Trophoblast cell (in vitro differentiated cells and primary cell): Measurements from ENCODE around the gene CORO7.
A peak's percentile ranks its signal among the peaks of the same experiment; 100 is the strongest.

Experiments used
- DNase-seq, 2 donors: peaks; one replicate each; pipeline ENCODE4 v3.0.0-alpha.2; 2016
- H2AFZ ChIP-seq: 2 replicates; pipeline ENCODE4 v1.6.1; 2013; ENCODE audit warnings: low read length, moderate library complexity, mild to moderate bottlenecking; ENCODE audit not compliant: insufficient read depth, poor library complexity
- H2AK5ac ChIP-seq: 2 replicates; pipeline ENCODE4 v1.6.1; 2013; ENCODE audit warnings: mild to moderate bottlenecking, low read length
- H2BK120ac ChIP-seq: 2 replicates; pipeline ENCODE4 v1.6.1; 2013; ENCODE audit warnings: low read length, mild to moderate bottlenecking, moderate library complexity; ENCODE audit not compliant: insufficient read depth, poor library complexity
- H2BK12ac ChIP-seq: 2 replicates; pipeline ENCODE4 v1.6.1; 2013; ENCODE audit warnings: mild to moderate bottlenecking, low read length, moderate library complexity
- H2BK5ac ChIP-seq: 2 replicates; pipeline ENCODE4 v1.6.1; 2013; ENCODE audit warnings: low read length, low read depth, moderate library complexity, mild to moderate bottlenecking; ENCODE audit not compliant: poor library complexity
- H3K14ac ChIP-seq: 2 replicates; pipeline ENCODE4 v1.6.1; 2013; ENCODE audit warnings: mild to moderate bottlenecking, low read length
- H3K18ac ChIP-seq: 2 replicates; pipeline ENCODE4 v1.6.1; 2013; ENCODE audit warnings: mild to moderate bottlenecking, low read length
- H3K23ac ChIP-seq: 2 replicates; pipeline ENCODE4 v1.6.1; 2013; ENCODE audit warnings: low read length
- H3K27ac ChIP-seq: 2 replicates; pipeline ENCODE4 v1.5.1; 2013; ENCODE audit warnings: low read depth, mild to moderate bottlenecking, inconsistent platforms, low read length, moderate library complexity
- H3K27me3 ChIP-seq: 2 replicates; pipeline ENCODE4 v1.6.1; 2013; ENCODE audit warnings: inconsistent platforms, mild to moderate bottlenecking, low read length, moderate library complexity; ENCODE audit not compliant: insufficient read depth
- H3K36me3 ChIP-seq, 2 experiments: 1 replicate in 1 of 2; 2 replicates in 1 of 2; pipeline ENCODE4 v1.6.1; 2013; ENCODE audit warnings: low read length in 2 of 2, mild to moderate bottlenecking in 2 of 2, moderate library complexity in 1 of 2; ENCODE audit not compliant: insufficient read depth in 2 of 2, control insufficient read depth in 1 of 2
- H3K4ac ChIP-seq: 2 replicates; pipeline ENCODE4 v1.6.1; 2013; ENCODE audit warnings: low read depth, mild to moderate bottlenecking, low read length, moderate library complexity
- H3K4me1 ChIP-seq, 2 experiments: 1 replicate in 1 of 2; 2 replicates in 1 of 2; pipeline ENCODE4 v1.6.1; 2013; ENCODE audit warnings: low read length in 2 of 2, mild to moderate bottlenecking in 2 of 2, moderate library complexity in 1 of 2; ENCODE audit not compliant: insufficient read depth in 2 of 2, control insufficient read depth in 1 of 2
- H3K4me2 ChIP-seq: 2 replicates; pipeline ENCODE4 v1.6.1; 2013; ENCODE audit warnings: inconsistent platforms, mild to moderate bottlenecking, low read length, moderate library complexity
- H3K4me3 ChIP-seq: 2 replicates; pipeline ENCODE4 v1.5.1; 2013; ENCODE audit warnings: mild to moderate bottlenecking, low read depth, low read length, inconsistent platforms
- H3K79me1 ChIP-seq: one replicate; pipeline ENCODE4 v1.6.1; 2013; ENCODE audit warnings: low read length
- H3K79me2 ChIP-seq: 2 replicates; pipeline ENCODE4 v1.6.1; 2013; ENCODE audit warnings: low read length, mild to moderate bottlenecking; ENCODE audit not compliant: control insufficient read depth, insufficient read depth, poor library complexity
- H3K9ac ChIP-seq: 2 replicates; pipeline ENCODE4 v1.6.1; 2013; ENCODE audit warnings: mild to moderate bottlenecking, low read length
- H3K9me3 ChIP-seq: 2 replicates; pipeline ENCODE4 v1.6.1; 2013; ENCODE audit warnings: low read depth, mild to moderate bottlenecking, control low read depth, inconsistent platforms, low read length; ENCODE audit not compliant: insufficient read depth
- H4K12ac ChIP-seq: 2 replicates; pipeline ENCODE4 v1.6.1; 2013; ENCODE audit warnings: low read depth, mild to moderate bottlenecking, low read length, moderate library complexity
- H4K8ac ChIP-seq: 2 replicates; pipeline ENCODE4 v1.6.1; 2013; ENCODE audit warnings: low read depth, mild to moderate bottlenecking, low read length, moderate library complexity
- H4K91ac ChIP-seq: one replicate; pipeline ENCODE4 v1.6.1; 2013; ENCODE audit warnings: low read depth, mild to moderate bottlenecking, low read length, moderate library complexity
- WGBS: extraction: QIAGEN DNeasy Blood & Tissue Kit; methylation state at CpG from one replicate; pipeline ENCODE4 v1.1.7; 2013; ENCODE audit warnings: missing lambda C conversion rate; ENCODE audit not compliant: insufficient read length, insufficient coverage; ENCODE audit errors: extremely low coverage; 5-methylcytosine and 5-hydroxymethylcytosine counted together

The CORO7 gene

DNA sequence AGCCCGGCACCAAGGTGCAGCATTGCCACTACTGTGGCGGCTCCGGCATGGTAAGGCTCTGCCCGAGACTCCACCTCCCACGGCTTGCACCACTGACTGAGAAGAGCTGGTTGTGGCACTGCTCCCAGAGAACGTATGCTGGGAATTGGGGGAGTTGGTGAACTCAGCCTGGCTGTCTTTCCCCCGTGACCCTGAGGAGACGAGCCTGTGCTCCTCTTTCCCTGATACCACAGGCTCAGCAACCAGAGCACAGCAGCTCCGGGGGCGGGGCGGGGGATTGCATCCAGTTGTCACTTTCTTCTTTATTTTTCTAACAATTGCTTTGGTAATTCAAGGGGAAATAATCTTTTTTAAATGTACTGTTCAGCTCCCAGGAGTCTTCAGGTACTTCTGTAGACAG is 26.0 kb upstream of the CORO7 start:
- no peak overlapping the region for H4K91ac ChIP-seq
- no peaks in the 10 kb centered on the region for H3K79me2 ChIP-seq
- no peak overlapping the region for H3K27ac ChIP-seq
- H4K8ac ChIP-seq, result no peak overlapping the region
- H3K4me2 ChIP-seq, result no peak overlapping the region
- H2BK5ac ChIP-seq, result no peak overlapping the region
- no peak overlapping the region for H4K12ac ChIP-seq
- H3K23ac ChIP-seq, result no peak overlapping the region
- no peak overlapping the region for H3K4ac ChIP-seq
- H2AK5ac ChIP-seq, result no peak overlapping the region
- no peak overlapping the region for H3K18ac ChIP-seq
- no peaks in the 10 kb centered on the region for H3K27me3 ChIP-seq
- no peak overlapping the region for H3K14ac ChIP-seq
- H3K4me1 ChIP-seq, result no peaks in the 10 kb centered on the region
- H2AFZ ChIP-seq, result no peak overlapping the region
- no peak overlapping the region for H3K4me3 ChIP-seq
- H2BK12ac ChIP-seq, result no peak overlapping the region
- peaks cover 63 to 73% of the 10 kb centered on the region in 2 experiments for H3K36me3 ChIP-seq
- DNase-seq, result no peak
- H2BK120ac ChIP-seq, result no peak overlapping the region
- no peak overlapping the region for H3K9ac ChIP-seq
- peaks cover 2% of the 10 kb centered on the region for H3K9me3 ChIP-seq
- H3K79me1 ChIP-seq, result no peaks in the 10 kb centered on the region
- no CpG with 5 or more reads among the region's 11 CpGs for WGBS

DNA sequence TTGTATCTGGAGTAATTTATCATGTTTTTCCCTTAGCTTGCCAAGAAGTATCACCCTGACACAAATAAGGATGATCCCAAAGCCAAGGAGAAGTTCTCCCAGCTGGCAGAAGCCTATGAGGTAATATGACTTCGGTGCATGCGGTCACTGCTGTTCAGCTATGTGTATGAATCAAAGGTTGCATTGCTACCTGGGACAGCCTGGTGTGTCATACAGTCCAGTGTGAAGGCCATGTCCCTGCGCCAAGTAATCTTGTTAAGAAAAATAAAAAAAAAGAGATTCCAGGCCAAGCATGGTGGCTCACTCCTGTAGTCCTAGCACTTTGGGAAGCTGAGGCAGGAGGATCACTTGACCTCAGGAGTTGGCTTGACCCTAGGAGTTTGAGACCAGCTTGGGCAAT is 21.0 kb upstream of the CORO7 start:
- Histone ChIP-seq H3K4me3 (no peak overlapping the region), H2AFZ (no peak overlapping the region), H3K9ac (no peak overlapping the region), H4K91ac (no peak overlapping the region), H3K4me1 (no peaks in the 10 kb centered on the region), H3K79me1 (no peaks in the 10 kb centered on the region), H3K23ac (peak overlapping the region; percentile 72), H3K36me3 (peaks cover 40 to 53% of the 10 kb centered on the region in 2 experiments), H2AK5ac (no peak overlapping the region), H3K27ac (no peak overlapping the region), H3K9me3 (no peaks in the 10 kb centered on the region), H2BK12ac (no peak overlapping the region), H3K14ac (no peak overlapping the region), H3K79me2 (no peaks in the 10 kb centered on the region), H3K27me3 (no peaks in the 10 kb centered on the region), H2BK120ac (no peak overlapping the region), H4K8ac (no peak overlapping the region), H3K4me2 (no peak overlapping the region), H3K18ac (no peak overlapping the region), H4K12ac (no peak overlapping the region), H2BK5ac (no peak overlapping the region), H3K4ac (no peak overlapping the region)
- DNase-seq, result no peak
- no CpG with 5 or more reads among the region's 3 CpGs for WGBS

DNA sequence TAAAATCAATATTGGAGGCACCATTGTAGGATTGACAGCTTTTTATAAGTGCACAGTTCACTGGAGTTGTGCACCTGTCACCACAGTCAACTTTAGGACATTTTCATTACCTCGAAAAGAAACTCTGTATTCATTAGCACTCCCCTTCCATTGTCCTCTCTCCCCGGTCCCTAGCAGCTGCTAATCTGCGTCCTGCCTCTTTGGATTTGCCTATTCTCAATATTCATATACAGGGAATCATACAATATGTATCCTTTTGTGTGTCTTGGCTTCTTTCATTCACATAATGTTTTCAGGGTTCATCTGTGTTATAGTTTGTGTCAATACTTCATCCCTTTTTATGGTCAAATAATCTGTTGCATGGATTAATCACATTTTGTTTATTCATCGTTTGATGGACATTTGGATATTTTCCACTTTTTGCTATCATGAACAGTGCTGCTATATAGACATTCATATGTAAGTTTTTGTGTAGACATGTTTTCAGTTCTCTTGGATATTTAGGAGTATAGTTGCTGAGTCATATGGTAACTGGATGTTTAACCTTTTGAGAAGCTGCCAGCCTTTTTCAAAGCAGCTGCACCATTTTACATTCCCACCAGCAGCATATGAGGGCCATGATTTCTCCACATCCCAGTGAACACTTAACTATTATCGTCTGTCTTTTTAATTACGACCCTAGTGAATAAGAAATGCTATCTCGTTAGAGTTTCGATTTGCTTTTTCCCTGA is 19.1 kb upstream of the CORO7 start:
- H4K8ac ChIP-seq, result no peak overlapping the region
- H3K27ac ChIP-seq, result no peak overlapping the region
- H2BK12ac ChIP-seq, result no peak overlapping the region
- no peak overlapping the region for H3K9ac ChIP-seq
- no peaks in the 10 kb centered on the region for H3K9me3 ChIP-seq
- no peaks in the 10 kb centered on the region for H3K27me3 ChIP-seq
- H3K4ac ChIP-seq, result no peak overlapping the region
- no peak overlapping the region for H3K23ac ChIP-seq
- H3K4me1 ChIP-seq, result no peaks in the 10 kb centered on the region
- H2BK5ac ChIP-seq, result no peak overlapping the region
- no peak overlapping the region for H4K91ac ChIP-seq
- H2BK120ac ChIP-seq, result no peak overlapping the region
- H3K36me3 ChIP-seq, result peaks cover 30 to 41% of the 10 kb centered on the region in 2 experiments
- no peaks in the 10 kb centered on the region for H3K79me2 ChIP-seq
- DNase-seq, result no peak
- no peak overlapping the region for H3K4me3 ChIP-seq
- no CpG with 5 or more reads among the region's 8 CpGs for WGBS
- H4K12ac ChIP-seq, result no peak overlapping the region
- H3K79me1 ChIP-seq, result no peaks in the 10 kb centered on the region
- H2AK5ac ChIP-seq, result no peak overlapping the region
- no peak overlapping the region for H3K18ac ChIP-seq
- no peak overlapping the region for H2AFZ ChIP-seq
- no peak overlapping the region for H3K4me2 ChIP-seq
- no peak overlapping the region for H3K14ac ChIP-seq

DNA sequence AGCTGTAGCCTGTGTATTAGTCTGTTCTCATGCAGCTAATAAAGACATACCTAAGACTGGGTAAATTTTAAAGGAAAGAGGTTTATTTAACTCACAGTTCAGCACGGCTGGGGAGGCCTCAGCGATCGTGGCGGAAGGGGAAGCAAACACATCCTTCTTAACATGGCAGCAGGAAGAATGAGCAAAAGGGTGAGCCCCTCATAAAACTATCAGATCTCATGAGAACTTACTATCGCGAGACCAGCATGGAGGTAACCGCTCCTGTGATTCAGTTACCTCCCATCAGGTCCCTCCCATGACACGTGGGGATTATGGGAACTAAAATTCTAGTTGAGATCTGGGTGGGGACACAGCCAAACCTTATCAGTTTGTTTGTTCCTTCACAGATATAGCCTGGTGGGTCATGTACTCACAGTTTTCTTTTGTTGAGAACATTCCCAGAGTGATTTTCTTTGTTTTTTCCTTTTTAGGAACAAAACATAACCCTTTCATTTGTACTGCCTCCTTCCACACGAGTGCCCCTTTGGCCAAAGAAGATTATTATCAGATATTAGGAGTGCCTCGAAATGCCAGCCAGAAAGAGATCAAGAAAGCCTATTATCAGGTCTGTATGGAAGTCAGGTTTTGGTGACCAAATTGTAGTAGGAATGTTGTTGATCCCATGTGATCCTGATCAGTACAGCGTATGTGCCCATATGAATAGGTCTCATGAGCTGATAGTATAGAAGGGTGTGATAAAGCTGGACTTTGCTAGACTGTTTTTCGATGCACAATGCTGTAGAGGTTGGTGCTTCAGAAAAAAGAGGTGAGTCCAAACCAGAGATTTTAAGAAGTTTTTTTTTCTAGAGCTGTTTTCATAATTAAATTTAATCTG is 17.8 kb upstream of the CORO7 start:
- H3K79me1 ChIP-seq, result no peaks in the 10 kb centered on the region
- no peak overlapping the region for H2AFZ ChIP-seq
- no peak overlapping the region for H2BK12ac ChIP-seq
- H3K27me3 ChIP-seq, result no peaks in the 10 kb centered on the region
- H3K14ac ChIP-seq, result no peak overlapping the region
- H4K12ac ChIP-seq, result peak overlapping the region; percentile 47
- no peak overlapping the region for H3K9ac ChIP-seq
- H4K91ac ChIP-seq, result no peak overlapping the region
- H3K4me1 ChIP-seq, result no peaks in the 10 kb centered on the region
- no peaks in the 10 kb centered on the region for H3K9me3 ChIP-seq
- H2AK5ac ChIP-seq, result no peak overlapping the region
- no peak overlapping the region for H3K4me2 ChIP-seq
- H3K4me3 ChIP-seq, result no peak overlapping the region
- WGBS, result no CpG with 5 or more reads among the region's 12 CpGs
- H3K18ac ChIP-seq, result no peak overlapping the region
- peaks cover 25 to 33% of the 10 kb centered on the region in 2 experiments for H3K36me3 ChIP-seq
- no peak overlapping the region for H3K23ac ChIP-seq
- no peak for DNase-seq
- no peak overlapping the region for H2BK5ac ChIP-seq
- H2BK120ac ChIP-seq, result no peak overlapping the region
- H3K4ac ChIP-seq, result no peak overlapping the region
- H3K79me2 ChIP-seq, result no peaks in the 10 kb centered on the region
- H3K27ac ChIP-seq, result no peak overlapping the region
- no peak overlapping the region for H4K8ac ChIP-seq
